GM20000 (cell line): ENCODE measurements around the gene TM4SF18.

ENCODE experiments used
- DNase-seq: peaks from one replicate; pipeline ENCODE4 v3.0.0; 2012; ENCODE audit warnings: low spot score
- TF ChIP-seq, protein P1 (sequence below): IDR thresholded peaks from 2 replicates; pipeline ENCODE4 v1.5.1; 2012; ENCODE audit warnings: mild to moderate bottlenecking, control low read depth; ENCODE audit errors: extremely low read depth, missing control alignments

TM4SF18 gene

DNA sequence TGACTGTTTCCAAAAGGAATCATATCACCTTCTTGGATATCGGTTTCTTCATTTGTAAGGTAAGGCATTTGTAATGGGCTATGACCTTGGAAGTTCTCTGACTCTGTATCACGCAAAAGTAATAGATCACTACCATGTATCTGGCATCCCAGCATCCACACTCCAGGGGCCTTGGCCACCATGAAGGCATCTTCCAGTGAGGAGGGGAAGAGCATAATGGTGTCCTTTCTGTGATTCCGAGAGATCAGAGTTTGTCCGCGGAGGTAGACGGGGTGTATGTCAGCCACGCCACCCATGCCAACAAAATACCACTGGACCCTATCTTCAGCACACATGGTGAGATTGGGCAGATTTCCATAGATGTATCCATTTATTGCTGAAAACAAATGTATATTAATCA, 63.7 kb downstream of the TM4SF18 start:
- TF ChIP-seq, protein P1, sequence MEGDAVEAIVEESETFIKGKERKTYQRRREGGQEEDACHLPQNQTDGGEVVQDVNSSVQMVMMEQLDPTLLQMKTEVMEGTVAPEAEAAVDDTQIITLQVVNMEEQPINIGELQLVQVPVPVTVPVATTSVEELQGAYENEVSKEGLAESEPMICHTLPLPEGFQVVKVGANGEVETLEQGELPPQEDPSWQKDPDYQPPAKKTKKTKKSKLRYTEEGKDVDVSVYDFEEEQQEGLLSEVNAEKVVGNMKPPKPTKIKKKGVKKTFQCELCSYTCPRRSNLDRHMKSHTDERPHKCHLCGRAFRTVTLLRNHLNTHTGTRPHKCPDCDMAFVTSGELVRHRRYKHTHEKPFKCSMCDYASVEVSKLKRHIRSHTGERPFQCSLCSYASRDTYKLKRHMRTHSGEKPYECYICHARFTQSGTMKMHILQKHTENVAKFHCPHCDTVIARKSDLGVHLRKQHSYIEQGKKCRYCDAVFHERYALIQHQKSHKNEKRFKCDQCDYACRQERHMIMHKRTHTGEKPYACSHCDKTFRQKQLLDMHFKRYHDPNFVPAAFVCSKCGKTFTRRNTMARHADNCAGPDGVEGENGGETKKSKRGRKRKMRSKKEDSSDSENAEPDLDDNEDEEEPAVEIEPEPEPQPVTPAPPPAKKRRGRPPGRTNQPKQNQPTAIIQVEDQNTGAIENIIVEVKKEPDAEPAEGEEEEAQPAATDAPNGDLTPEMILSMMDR = no peak
- DNase-seq = no peak
